SK-N-SH treated with all-trans-retinoic acid at 6 μM for 48 hours (cell line): ENCODE measurements around the gene CCDC178.

Experiments
- ARNTL ChIP-seq: fragments of 450-650 bp; formaldehyde crosslinking; IDR thresholded peaks from 2 replicates; pipeline ENCODE4 v1.5.0; 2020; ENCODE audit warnings: low read depth, mild to moderate bottlenecking, moderate library complexity, borderline replicate concordance
- ESRRG ChIP-seq: fragments of 250-450 bp; sonication (Bioruptor Pico); IDR thresholded peaks from 2 replicates; pipeline ENCODE4 v1.6.1; 2021; ENCODE audit warnings: mild to moderate bottlenecking
- GLIS3 ChIP-seq: fragments of 250-450 bp; sonication (Bioruptor Pico); IDR thresholded peaks from 2 replicates; pipeline ENCODE4 v1.5.0; 2020; ENCODE audit warnings: mild to moderate bottlenecking, moderate library complexity
- ISL1 ChIP-seq: fragments of 250-450 bp; sonication (Bioruptor Pico); IDR thresholded peaks from 2 replicates; pipeline ENCODE4 v2.1.2; 2022; ENCODE audit warnings: mild to moderate bottlenecking, moderate library complexity
- OSR1 ChIP-seq: fragments of 250-450 bp; sonication (Bioruptor Pico); IDR thresholded peaks from 2 replicates; pipeline ENCODE4 v1.8.0; 2022; ENCODE audit warnings: moderate library complexity, mild to moderate bottlenecking, inconsistent platforms
- RARB ChIP-seq: fragments of 250-450 bp; sonication (Bioruptor Pico); IDR thresholded peaks from 2 replicates; pipeline ENCODE4 v1.8.0; 2021; ENCODE audit warnings: mild to moderate bottlenecking, moderate library complexity
- SNAI2 ChIP-seq: fragments of 250-450 bp; sonication (Bioruptor Pico); IDR thresholded peaks from 2 replicates; pipeline ENCODE4 v1.5.0; 2020; ENCODE audit warnings: mild to moderate bottlenecking, moderate library complexity
- TSHZ2 ChIP-seq: fragments of 250-450 bp; sonication (Bioruptor Pico); IDR thresholded peaks from 2 replicates; pipeline ENCODE4 v1.5.0; 2020; ENCODE audit warnings: mild to moderate bottlenecking, moderate library complexity
- ZFP3 ChIP-seq: fragments of 250-450 bp; sonication (Bioruptor Pico); IDR thresholded peaks from 2 replicates; pipeline ENCODE4 v1.5.0; 2020; ENCODE audit warnings: mild to moderate bottlenecking, moderate library complexity
- ZNF565 ChIP-seq: fragments of 450-650 bp; formaldehyde crosslinking; conservative IDR thresholded peaks from 2 replicates; pipeline ENCODE4 v1.5.0; 2020; ENCODE audit warnings: low read depth, mild to moderate bottlenecking, moderate library complexity
- ZNF8 ChIP-seq: fragments of 450-650 bp; formaldehyde crosslinking; IDR thresholded peaks from 2 replicates; pipeline ENCODE4 v1.5.0; 2020; ENCODE audit warnings: mild to moderate bottlenecking, moderate library complexity
- TF ChIP-seq, protein P1 (sequence below): fragments of 250-450 bp; sonication (Bioruptor Pico); IDR thresholded peaks from 2 replicates; pipeline ENCODE4 v1.8.0; 2020; ENCODE audit warnings: mild to moderate bottlenecking, moderate library complexity, borderline replicate concordance
- TF ChIP-seq, protein P2 (sequence below): fragments of 250-450 bp; sonication (Bioruptor Pico); IDR thresholded peaks from 2 replicates; pipeline ENCODE4 v1.5.1; 2020; ENCODE audit warnings: low read depth, mild to moderate bottlenecking, moderate library complexity

DNA sequence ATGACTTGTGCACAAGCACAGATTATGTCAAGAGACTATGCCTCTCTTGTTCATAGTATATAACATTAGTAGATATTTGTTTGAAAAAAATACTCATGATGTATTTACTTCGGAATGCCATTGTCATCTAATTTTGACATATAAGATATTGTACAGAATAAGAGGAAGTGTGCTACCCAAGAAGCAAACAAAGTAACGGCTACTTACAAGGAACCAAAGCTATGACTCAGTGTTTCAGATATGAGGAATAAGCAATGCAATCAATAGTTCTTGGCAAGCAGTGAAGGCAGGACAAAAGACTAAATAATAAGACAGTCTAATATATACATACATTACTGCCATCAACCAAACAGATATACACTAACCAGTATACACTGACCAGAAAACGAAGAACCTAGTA, 256.3 kb downstream of the CCDC178 start:
- TF ChIP-seq, protein P1, sequence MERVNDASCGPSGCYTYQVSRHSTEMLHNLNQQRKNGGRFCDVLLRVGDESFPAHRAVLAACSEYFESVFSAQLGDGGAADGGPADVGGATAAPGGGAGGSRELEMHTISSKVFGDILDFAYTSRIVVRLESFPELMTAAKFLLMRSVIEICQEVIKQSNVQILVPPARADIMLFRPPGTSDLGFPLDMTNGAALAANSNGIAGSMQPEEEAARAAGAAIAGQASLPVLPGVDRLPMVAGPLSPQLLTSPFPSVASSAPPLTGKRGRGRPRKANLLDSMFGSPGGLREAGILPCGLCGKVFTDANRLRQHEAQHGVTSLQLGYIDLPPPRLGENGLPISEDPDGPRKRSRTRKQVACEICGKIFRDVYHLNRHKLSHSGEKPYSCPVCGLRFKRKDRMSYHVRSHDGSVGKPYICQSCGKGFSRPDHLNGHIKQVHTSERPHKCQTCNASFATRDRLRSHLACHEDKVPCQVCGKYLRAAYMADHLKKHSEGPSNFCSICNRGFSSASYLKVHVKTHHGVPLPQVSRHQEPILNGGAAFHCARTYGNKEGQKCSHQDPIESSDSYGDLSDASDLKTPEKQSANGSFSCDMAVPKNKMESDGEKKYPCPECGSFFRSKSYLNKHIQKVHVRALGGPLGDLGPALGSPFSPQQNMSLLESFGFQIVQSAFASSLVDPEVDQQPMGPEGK (CRISPR knock-in tag), result no peak
- no peak for TF ChIP-seq RARB
- TF ChIP-seq, protein P2, sequence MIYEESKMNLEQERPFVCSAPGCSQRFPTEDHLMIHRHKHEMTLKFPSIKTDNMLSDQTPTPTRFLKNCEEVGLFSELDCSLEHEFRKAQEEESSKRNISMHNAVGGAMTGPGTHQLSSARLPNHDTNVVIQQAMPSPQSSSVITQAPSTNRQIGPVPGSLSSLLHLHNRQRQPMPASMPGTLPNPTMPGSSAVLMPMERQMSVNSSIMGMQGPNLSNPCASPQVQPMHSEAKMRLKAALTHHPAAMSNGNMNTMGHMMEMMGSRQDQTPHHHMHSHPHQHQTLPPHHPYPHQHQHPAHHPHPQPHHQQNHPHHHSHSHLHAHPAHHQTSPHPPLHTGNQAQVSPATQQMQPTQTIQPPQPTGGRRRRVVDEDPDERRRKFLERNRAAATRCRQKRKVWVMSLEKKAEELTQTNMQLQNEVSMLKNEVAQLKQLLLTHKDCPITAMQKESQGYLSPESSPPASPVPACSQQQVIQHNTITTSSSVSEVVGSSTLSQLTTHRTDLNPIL (CRISPR knock-in tag), result no peak
- TF ChIP-seq ESRRG (CRISPR knock-in tag), result no peak
- no peak for TF ChIP-seq TSHZ2 (CRISPR knock-in tag)
- TF ChIP-seq ZNF565, result no peak
- TF ChIP-seq SNAI2 (CRISPR knock-in tag), result no peak
- no peak for TF ChIP-seq OSR1 (CRISPR knock-in tag)
- TF ChIP-seq GLIS3, result no peak
- no peak for TF ChIP-seq ZFP3
- 0 out of 2 replicates have a peak, but pooled peaks have one; percentile 38 for TF ChIP-seq ISL1 (CRISPR knock-in tag)
- no peak for TF ChIP-seq ZNF8 (CRISPR knock-in tag)
- no peak for TF ChIP-seq ARNTL (CRISPR knock-in tag)
